NCI-H748 (cell line): Measurements from ENCODE around the gene KIAA0513.
A peak's percentile ranks its signal among the peaks of the same experiment; 100 is the strongest.

Source experiments
- DNase-seq: peaks from one replicate; lab custom pipeline; 2025; ENCODE audit not compliant: unreplicated experiment; lab: John Stamatoyannopoulos, UW

KIAA0513 gene

GRCh38 chr16:85027349-85027957, at the start of gene KIAA0513:
KIAA0513 (plus strand) TSS chr16:85027795; CDS start chr16:85067072, 39,277 bp downstream.
- DNase-seq: peak; percentile 89

GRCh38 chr16:84979516-84979915, 48.1 kb upstream of the KIAA0513 start:
- DNase-seq: no peak

- DNase-seq: no peak
Observed at GRCh38 chr16:84982434-84982833, 45.2 kb upstream of the KIAA0513 start.

- DNase-seq: no peak
Observed at GRCh38 chr16:84985079-84986065, 42.2 kb upstream of the KIAA0513 start.

GRCh38 chr16:84986102-84986501, 41.5 kb upstream of the KIAA0513 start:
- no peak for DNase-seq

- DNase-seq: no peak
Observed at GRCh38 chr16:84986879-84987278, 40.7 kb upstream of the KIAA0513 start.

- DNase-seq: no peak
Observed at GRCh38 chr16:84988328-84989080, 39.1 kb upstream of the KIAA0513 start.

GRCh38 chr16:84989749-84990620, 37.6 kb upstream of the KIAA0513 start:
- no peak for DNase-seq

- DNase-seq: no peak
Observed at GRCh38 chr16:84990782-84991181, 36.8 kb upstream of the KIAA0513 start.

- no peak for DNase-seq
Observed at GRCh38 chr16:84992717-84993075, 34.9 kb upstream of the KIAA0513 start.

- no peak for DNase-seq
Observed at GRCh38 chr16:84993926-84994325, 33.7 kb upstream of the KIAA0513 start.

GRCh38 chr16:84995663-84996062, 31.9 kb upstream of the KIAA0513 start:
- DNase-seq: no peak

GRCh38 chr16:84996365-84996764, 31.2 kb upstream of the KIAA0513 start:
- no peak for DNase-seq

- no peak for DNase-seq
Observed at GRCh38 chr16:84999200-84999599, 28.4 kb upstream of the KIAA0513 start.

GRCh38 chr16:84999857-85000480, 27.6 kb upstream of the KIAA0513 start:
- no peak for DNase-seq

- DNase-seq: no peak
Observed at GRCh38 chr16:85002099-85002541, 25.5 kb upstream of the KIAA0513 start.

- no peak for DNase-seq
Observed at GRCh38 chr16:85002608-85003007, 25.0 kb upstream of the KIAA0513 start.

- DNase-seq: no peak
Observed at GRCh38 chr16:85003076-85003475, 24.5 kb upstream of the KIAA0513 start.

GRCh38 chr16:85003725-85004586, 23.6 kb upstream of the KIAA0513 start:
- DNase-seq: no peak
